Caco-2 (cell line): ENCODE data around the gene CCT4. TPM values are rescaled to one million over a fixed set of nuclear protein-coding genes. Genes with fewer than 3 reads are reported as not detected.

Source experiments
- BruUV-seq: library from RNA; stranded (reverse); fragments of 400-500 nt; replicated peaks from 2 replicates; lab custom pipeline; 2021; lab: Mats Ljungman, UMichigan
- CTCF ChIA-PET: fragments of 300-600 bp; sonication (Branson Sonifier 250); formaldehyde crosslinking; loops from one replicate; lab custom pipeline; 2022; ENCODE audit warnings: antibody characterized with exemption; lab: Charles Lee
- POLR2A ChIA-PET: fragments of 300-600 bp; sonication (Branson Sonifier 250); formaldehyde crosslinking; loops from one replicate; lab custom pipeline; 2022; ENCODE audit warnings: antibody characterized with exemption; lab: Charles Lee
- DNase-seq, 2 experiments: peaks; one replicate each; pipeline versions ENCODE4 v3.0.0 to v3.0.0-alpha.2; 2020 to 2022
- H3K27me3 ChIP-seq: replicated peaks from 2 replicates; pipeline ENCODE4 v1.6.0; 2011; ENCODE audit warnings: low read length; ENCODE audit not compliant: control insufficient read depth, insufficient read depth
- H3K36me3 ChIP-seq: 2 replicates; pipeline ENCODE4 v1.5.1; 2011; ENCODE audit warnings: low read length; ENCODE audit not compliant: control insufficient read depth, insufficient read depth
- H3K4me1 ChIP-seq: fragments of 250-450 bp; sonication (Bioruptor Pico); 2 replicates; pipeline ENCODE4 v1.5.1; 2020; ENCODE audit warnings: mild to moderate bottlenecking
- H3K4me3 ChIP-seq: 2 replicates; pipeline ENCODE4 v1.5.1; 2011; ENCODE audit warnings: low read depth, mild to moderate bottlenecking, control low read depth, low read length
- H3K9me3 ChIP-seq: fragments of 250-450 bp; sonication (Bioruptor Pico); 2 replicates; pipeline ENCODE4 v1.5.1; 2020; ENCODE audit warnings: mild to moderate bottlenecking, moderate library complexity
- H3K27ac Mint-ChIP-seq: one replicate; pipeline ENCODE4 v1.8.0; 2022; ENCODE audit warnings: mixed read lengths; ENCODE audit not compliant: unreplicated experiment
- H3K27me3 Mint-ChIP-seq: one replicate; pipeline ENCODE4 v1.8.0; 2022; ENCODE audit warnings: mixed read lengths; ENCODE audit not compliant: insufficient read depth, unreplicated experiment
- H3K36me3 Mint-ChIP-seq: one replicate; pipeline ENCODE4 v1.8.0; 2022; ENCODE audit warnings: mild to moderate bottlenecking, mixed read lengths; ENCODE audit not compliant: insufficient read depth, unreplicated experiment
- H3K4me1 Mint-ChIP-seq: one replicate; pipeline ENCODE4 v1.8.0; 2022; ENCODE audit warnings: low read depth, mixed read lengths; ENCODE audit not compliant: unreplicated experiment
- H3K4me3 Mint-ChIP-seq: one replicate; pipeline ENCODE4 v1.8.0; 2022; ENCODE audit warnings: mild to moderate bottlenecking, moderate library complexity, mixed read lengths; ENCODE audit not compliant: unreplicated experiment
- H3K9me3 Mint-ChIP-seq: one replicate; pipeline ENCODE4 v1.8.0; 2022; ENCODE audit warnings: mixed read lengths; ENCODE audit not compliant: unreplicated experiment
- CTCF ChIP-seq, 2 experiments: fragments of 200-600 bp in 1 of 2; IDR thresholded peaks; 1 replicate in 1 of 2; 2 replicates in 1 of 2; pipeline versions ENCODE4 v1.5.1 to v1.8.0; 2011 to 2022; ENCODE audit warnings: antibody characterized with exemption in 1 of 2, control low read depth in 1 of 2, inconsistent platforms in 1 of 2, low read depth in 1 of 2, low read length in 1 of 2, mild to moderate bottlenecking in 1 of 2, moderate library complexity in 1 of 2; ENCODE audit not compliant: insufficient read depth in 1 of 2, severe bottlenecking in 1 of 2, unreplicated experiment in 1 of 2
- intact Hi-C: fragments of 100-400 bp; cut with micrococcal nuclease; formaldehyde crosslinking; loops from one replicate; pipeline ENCODE4 v1.10.0; 2022; ENCODE audit not compliant: unreplicated experiment
- total RNA-seq: library from RNA; stranded (reverse); gene quantifications from 2 replicates; pipeline ENCODE4 v1.2.3, GENCODE V29; 2022

Gene CCT4
- total RNA-seq, 1 experiment from 2014 or later, result 307 TPM

- ChIA-PET CTCF (interaction anchor here (0.7 to 1.4 kb wide), 2 partner anchors 163 to 763 kb away, joined by 3 read pairs; no protein-coding TSS in a partner anchor), POLR2A (no interaction called here)
- Mint-ChIP-seq H3K4me1 (no peaks in the 10 kb centered on the region), H3K27ac (no peak overlapping the region), H3K4me3 (no peak overlapping the region), H3K36me3 (no peaks in the 10 kb centered on the region), H3K9me3 (no peaks in the 10 kb centered on the region), H3K27me3 (no peaks in the 10 kb centered on the region)
- peak in 1 of 2 experiments; percentile 36 for DNase-seq
- H3K9me3 ChIP-seq, result no peaks in the 10 kb centered on the region
- intact Hi-C loops, result no loop called here
- H3K36me3 ChIP-seq, result no peaks in the 10 kb centered on the region
- peak; percentile 56 to 63 for TF ChIP-seq CTCF (IDR thresholded peaks at IDR 0.05; ENCODE audit: insufficient read depth in 1 of 2, low read depth in 1 of 2, low read length in 1 of 2, severe bottlenecking in 1 of 2, unreplicated experiment in 1 of 2)
- H3K4me3 ChIP-seq, result no peak overlapping the region
- BruUV-seq, result no TSS peak
- H3K4me1 ChIP-seq, result no peaks in the 10 kb centered on the region
- H3K27me3 ChIP-seq, result no peaks in the 10 kb centered on the region
These were observed 10.4 kb upstream of the CCT4 start for GRCh38 chr2:61898810-61899209.

GRCh38 chr2:61887717-61888266, 664 bp downstream of the CCT4 start:
- H3K36me3 ChIP-seq, result no peaks in the 10 kb centered on the region
- Mint-ChIP-seq H3K27ac (peak overlapping the region; percentile 98), H3K27me3 (no peaks in the 10 kb centered on the region), H3K9me3 (no peaks in the 10 kb centered on the region), H3K36me3 (peaks cover 69% of the 10 kb centered on the region), H3K4me3 (peak overlapping the region; percentile 94), H3K4me1 (peaks cover 12% of the 10 kb centered on the region)
- no peaks in the 10 kb centered on the region for H3K9me3 ChIP-seq
- peak overlapping the region; percentile 91 for H3K4me3 ChIP-seq
- no peaks in the 10 kb centered on the region for H3K27me3 ChIP-seq
- BruUV-seq, result TSS peak; percentile 73
- H3K4me1 ChIP-seq, result peaks cover 20% of the 10 kb centered on the region
- no peak for DNase-seq
- ChIA-PET CTCF (no interaction called here), POLR2A (no interaction called here)
- intact Hi-C loops, result no loop called here
- TF ChIP-seq CTCF (IDR thresholded peaks at IDR 0.05; ENCODE audit: insufficient read depth in 1 of 2, low read depth in 1 of 2, low read length in 1 of 2, severe bottlenecking in 1 of 2, unreplicated experiment in 1 of 2), result no peak

GRCh38 chr2:61885896-61886603, 2.4 kb downstream of the CCT4 start:
- no TSS peak for BruUV-seq
- no peak for TF ChIP-seq CTCF (IDR thresholded peaks at IDR 0.05; ENCODE audit: insufficient read depth in 1 of 2, low read depth in 1 of 2, low read length in 1 of 2, severe bottlenecking in 1 of 2, unreplicated experiment in 1 of 2)
- H3K9me3 ChIP-seq, result no peaks in the 10 kb centered on the region
- ChIA-PET CTCF (no interaction called here), POLR2A (interaction anchor here (0.6 kb wide), 1 partner anchor 1075 kb away, joined by 3 read pairs; no protein-coding TSS in a partner anchor)
- H3K4me3 Mint-ChIP-seq, result peak overlapping the region; percentile 94
- H3K4me1 Mint-ChIP-seq, result peaks cover 12% of the 10 kb centered on the region
- no peaks in the 10 kb centered on the region for H3K27me3 ChIP-seq
- no peak for DNase-seq
- H3K36me3 ChIP-seq, result no peaks in the 10 kb centered on the region
- no peak overlapping the region for H3K4me3 ChIP-seq
- peaks cover 20% of the 10 kb centered on the region for H3K4me1 ChIP-seq
- no peak overlapping the region for H3K27ac Mint-ChIP-seq
- H3K27me3 Mint-ChIP-seq, result no peaks in the 10 kb centered on the region
- intact Hi-C loops, result no loop called here
- no peaks in the 10 kb centered on the region for H3K9me3 Mint-ChIP-seq
- H3K36me3 Mint-ChIP-seq, result peaks cover 86% of the 10 kb centered on the region
